ENCODE results near the gene STAP2.

- TF ChIP-seq ZNF384 (IDR thresholded peaks at IDR 0.05) (no peak), BHLHE40 (IDR thresholded peaks at IDR 0.05; ENCODE audit: borderline replicate concordance) (no peak), ELF4 (IDR thresholded peaks at IDR 0.05) (no peak), PKNOX1 (IDR thresholded peaks at IDR 0.05) (no peak)
Observed at GRCh38 chr19:4358709-4359626, 20.3 kb upstream of the STAP2 start.

All from HEK293T (cell line).